ENCODE data around the gene ANKRD53. TPM values are rescaled to one million over a fixed set of nuclear protein-coding genes. Genes with fewer than 3 reads are reported as not detected.

Gene ANKRD53
- total and polyA plus RNA-seq, 9 of the 15 experiments (the other 6 are each of a cell fraction or from before 2014, with no cell fraction given), result 0.18 TPM; not detected in 8

DNA sequence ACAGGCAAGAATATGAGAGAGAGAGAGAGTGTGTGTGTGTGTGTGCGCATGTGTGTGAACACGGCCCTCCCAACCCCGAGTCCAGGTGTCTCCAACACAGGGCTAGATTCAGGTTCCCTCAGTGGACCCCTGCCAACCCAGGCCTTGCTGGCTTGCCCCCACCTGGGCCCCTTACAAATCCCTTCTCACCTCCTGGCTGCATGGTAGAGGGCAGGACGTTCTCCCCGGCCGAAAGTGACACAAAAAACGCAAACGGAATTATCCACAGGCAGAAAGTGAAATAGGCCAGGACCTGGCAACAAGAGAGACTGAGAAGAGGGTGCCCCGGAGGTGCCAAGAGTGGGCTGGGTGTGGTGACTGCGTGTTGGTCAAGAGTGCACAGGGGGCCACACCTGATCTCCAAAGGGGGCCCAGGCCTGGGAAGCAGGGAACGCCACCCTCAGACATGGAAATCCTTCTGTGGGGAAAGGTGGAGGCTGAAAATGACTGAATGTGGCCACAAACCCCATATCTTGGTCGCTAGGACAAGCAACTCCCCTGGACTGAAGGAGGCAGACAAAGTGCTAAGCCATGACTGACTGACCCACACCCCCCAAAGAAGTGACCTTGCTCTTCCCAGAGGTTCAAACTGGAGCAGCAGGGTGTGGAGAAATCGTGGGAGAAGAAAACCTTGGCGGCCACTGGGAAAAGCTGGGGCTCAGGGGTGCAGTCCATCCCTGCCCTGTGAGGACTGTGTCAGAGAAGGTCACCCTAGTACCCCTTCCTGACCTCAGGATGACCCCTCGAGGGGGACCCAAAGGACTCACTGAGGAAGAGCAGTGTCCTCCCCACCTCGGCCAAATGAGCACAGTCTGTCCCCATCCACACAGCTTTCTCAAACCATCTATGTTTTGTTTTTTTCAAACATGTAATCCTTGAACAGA, 10.6 kb downstream of the ANKRD53 start:
- ATAC-seq, result no peak
- no TSS peak for BruUV-seq (replicated peaks)
- POLR2A ChIA-PET, result interaction anchor here (1.8 kb wide), 1 partner anchor 15 kb away, joined by 4 read pairs; no protein-coding TSS in a partner anchor
- Histone ChIP-seq H3K9me1 (ENCODE audit: control insufficient read depth, insufficient read depth, low read length) (no peaks in the 10 kb centered on the region), H3K27me3 (ENCODE audit: control insufficient read depth in 2 of 2, insufficient read depth in 2 of 2, low read length in 2 of 2) (no peaks in the 10 kb centered on the region), H3K27ac (ENCODE audit: extremely low read depth, low read depth, low read length) (no peak overlapping the region), H2AFZ (ENCODE audit: low read depth, low read length) (no peak overlapping the region), H3K4me1 (replicated peaks in 1 of 2; ENCODE audit: control insufficient read depth in 2 of 2, insufficient read depth in 2 of 2, low read length in 2 of 2) (peaks cover 12 to 17% of the 10 kb centered on the region in 2 experiments; a peak in 4 of 5 replicates), H3K9ac (ENCODE audit: insufficient read depth in 1 of 2, low read depth in 2 of 2, low read length in 2 of 2) (no peak overlapping the region; a peak in 1 of 4 replicates), H3K4me3 (no peak overlapping the region), H3K4me2 (ENCODE audit: insufficient read depth, low read length) (no peak overlapping the region), H3K36me3 (ENCODE audit: control insufficient read depth, insufficient read depth, low read length) (peaks cover 75% of the 10 kb centered on the region), H4K20me1 (replicated peaks; ENCODE audit: control insufficient read depth, insufficient read depth, low read length) (peaks cover 10% of the 10 kb centered on the region; the same call in 1 of the 2 replicates), H3K9me3 (replicated peaks; ENCODE audit: control insufficient read depth, insufficient read depth, low read depth, low read length) (no peaks in the 10 kb centered on the region; the same call in 1 of the 2 replicates), H3K79me2 (ENCODE audit: control insufficient read depth, insufficient read depth, low read length) (peaks cover 14% of the 10 kb centered on the region)
- FAIRE-seq, result no peak
- in situ Hi-C loops (cut with MboI) (no loop called here), intact Hi-C loops (cut with micrococcal nuclease) (no loop called here)
- 87% methylated on average over 16 of the region's 16 CpGs for WGBS (ENCODE audit: insufficient coverage, low coverage, missing lambda C conversion rate)
- peak in 1 of 4 experiments; percentile 5 for DNase-seq (ENCODE audit: extremely low read depth in 1 of 4, low spot score in 3 of 4)
- TF ChIP-seq ATF7 (IDR thresholded peaks at IDR 0.05) (no peak), DDX20 (tag; IDR thresholded peaks at IDR 0.05; ENCODE audit: low read depth) (no peak), KAT2B (IDR thresholded peaks at IDR 0.05; ENCODE audit: low read depth, low read length) (no peak), ZFX (CRISPR knock-in tag; IDR thresholded peaks at IDR 0.05) (no peak), GTF2E2 (tag; IDR thresholded peaks at IDR 0.05) (no peak), ZNF780A (CRISPR knock-in tag; IDR thresholded peaks at IDR 0.05) (no peak), RCOR1 (IDR thresholded peaks at IDR 0.05; ENCODE audit: borderline replicate concordance in 1 of 2, low read depth in 2 of 2, low read length in 2 of 2) (no peak), NUFIP1 (IDR thresholded peaks at IDR 0.05; ENCODE audit: partially characterized antibody) (no peak), PYGO2 (tag; IDR thresholded peaks at IDR 0.05) (no peak)
- TF ChIP-seq, protein P1, sequence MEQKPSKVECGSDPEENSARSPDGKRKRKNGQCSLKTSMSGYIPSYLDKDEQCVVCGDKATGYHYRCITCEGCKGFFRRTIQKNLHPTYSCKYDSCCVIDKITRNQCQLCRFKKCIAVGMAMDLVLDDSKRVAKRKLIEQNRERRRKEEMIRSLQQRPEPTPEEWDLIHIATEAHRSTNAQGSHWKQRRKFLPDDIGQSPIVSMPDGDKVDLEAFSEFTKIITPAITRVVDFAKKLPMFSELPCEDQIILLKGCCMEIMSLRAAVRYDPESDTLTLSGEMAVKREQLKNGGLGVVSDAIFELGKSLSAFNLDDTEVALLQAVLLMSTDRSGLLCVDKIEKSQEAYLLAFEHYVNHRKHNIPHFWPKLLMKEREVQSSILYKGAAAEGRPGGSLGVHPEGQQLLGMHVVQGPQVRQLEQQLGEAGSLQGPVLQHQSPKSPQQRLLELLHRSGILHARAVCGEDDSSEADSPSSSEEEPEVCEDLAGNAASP (IDR thresholded peaks at IDR 0.05), result no peak
- CTCF ChIA-PET (ENCODE audit: low intra/inter-chr PET ratio), result interaction anchor here (0.6 kb wide), 1 partner anchor 23 kb away, joined by 3 read pairs; no protein-coding TSS in a partner anchor

Data from K562 (cell line).